Esophagus muscularis mucosa (tissue), 3 donors: ENCODE results near the gene KRT82.

Experiments
- CTCF ChIP-seq, 3 experiments: fragments of 200-600 bp in 2 of 3; fragments of 450-650 bp in 1 of 3; sonication (generic) in 2 of 3; IDR thresholded peaks; one replicate each; pipeline ENCODE4 v1.5.1; 2017 to 2019; ENCODE audit warnings: antibody characterized with exemption in 3 of 3, mild to moderate bottlenecking in 2 of 3, moderate library complexity in 1 of 3
- POLR2A ChIP-seq: fragments of 450-650 bp; IDR thresholded peaks from one replicate; pipeline ENCODE4 v1.6.1; 2017; ENCODE audit warnings: antibody characterized with exemption, moderate library complexity, mild to moderate bottlenecking, low read depth

- TF ChIP-seq CTCF (IDR thresholded peaks at IDR 0.05) (no peak), POLR2A (no peak)
These were observed 48.5 kb upstream of the KRT82 start for GRCh38 chr12:52454411-52455201.
